ENCODE measurements around the gene TLNRD1. TPM values are rescaled to one million over a fixed set of nuclear protein-coding genes. Genes with fewer than 3 reads are reported as not detected.

TLNRD1 gene
- total RNA-seq, 4 donors from 2014 or later: 17.0 to 31.9 (median 25.9) TPM

GRCh38 chr15:81024265-81024872 lies 23.6 kb downstream of the TLNRD1 start:
- no peak for ATAC-seq

GRCh38 chr15:81024936-81025335 lies 24.2 kb downstream of the TLNRD1 start:
- TF ChIP-seq POLR2A (IDR thresholded peaks at IDR 0.05): no peak
- TF ChIP-seq CTCF (IDR thresholded peaks at IDR 0.05): no peak
- no peak for TF ChIP-seq POLR2AphosphoS5 (IDR thresholded peaks at IDR 0.05)
- TF ChIP-seq EP300 (IDR thresholded peaks at IDR 0.05): no peak
- Histone ChIP-seq H3K4me1 (peaks cover 0 to 18% (median 4%) of the 10 kb centered on the region in 3 donors), H3K27me3 (no peaks in the 10 kb centered on the region), H3K4me3 (no peak overlapping the region), H3K36me3 (no peaks in the 10 kb centered on the region), H3K27ac (peak overlapping the region in 2 of 4 donors; percentile 65 to 83), H3K9me3 (no peaks in the 10 kb centered on the region)
- 94 to 95% methylated on average over 5 to 7 of the region's 8 CpGs for WGBS, 2 donors (ENCODE audit: low coverage in 1 of 2)
- ATAC-seq: no peak

More at GRCh38 chr15:81024265-81024872, 23.6 kb downstream of the TLNRD1 start:
- Histone ChIP-seq H3K4me1 (peaks cover 0 to 18% (median 4%) of the 10 kb centered on the region in 3 donors), H3K4me3 (no peak overlapping the region), H3K36me3 (no peaks in the 10 kb centered on the region), H3K27me3 (no peaks in the 10 kb centered on the region), H3K27ac (peak overlapping the region in 3 of 4 donors; percentile 65 to 83 (median 77)), H3K9me3 (no peaks in the 10 kb centered on the region)
- 67 to 83% methylated on average over 8 to 10 of the region's 10 CpGs for WGBS, 2 donors (ENCODE audit: low coverage in 1 of 2)
- TF ChIP-seq CTCF (IDR thresholded peaks at IDR 0.05) (no peak), POLR2A (IDR thresholded peaks at IDR 0.05) (no peak), EP300 (IDR thresholded peaks at IDR 0.05) (no peak), POLR2AphosphoS5 (IDR thresholded peaks at IDR 0.05) (no peak)

- ATAC-seq: no peak
- TF ChIP-seq POLR2AphosphoS5 (IDR thresholded peaks at IDR 0.05): no peak
- TF ChIP-seq CTCF (IDR thresholded peaks at IDR 0.05): no peak
- no peak for TF ChIP-seq POLR2A (IDR thresholded peaks at IDR 0.05)
- TF ChIP-seq EP300 (IDR thresholded peaks at IDR 0.05): no peak
- no peak overlapping the region for H3K27ac ChIP-seq
- no peaks in the 10 kb centered on the region for H3K27me3 ChIP-seq
- H3K9me3 ChIP-seq: no peaks in the 10 kb centered on the region
- 76 to 90% methylated on average over 3 to 4 of the region's 4 CpGs for WGBS, 2 donors (ENCODE audit: low coverage in 1 of 2)
- peaks cover 0 to 18% (median 4%) of the 10 kb centered on the region in 3 donors for H3K4me1 ChIP-seq
- H3K4me3 ChIP-seq: no peak overlapping the region
- no peaks in the 10 kb centered on the region for H3K36me3 ChIP-seq
These were observed 25.1 kb downstream of the TLNRD1 start for GRCh38 chr15:81025721-81026370.

GRCh38 chr15:81026836-81027599 lies 26.3 kb downstream of the TLNRD1 start:
- WGBS, 2 donors (ENCODE audit: low coverage in 1 of 2): 75 to 90% methylated on average over 1 to 2 of the region's 2 CpGs
- H3K27ac ChIP-seq: no peak overlapping the region

More at GRCh38 chr15:81026836-81027599, 26.3 kb downstream of the TLNRD1 start:
- Histone ChIP-seq H3K27me3 (no peaks in the 10 kb centered on the region), H3K4me1 (peaks cover 0 to 18% (median 4%) of the 10 kb centered on the region in 3 donors), H3K4me3 (no peak overlapping the region), H3K9me3 (no peaks in the 10 kb centered on the region), H3K36me3 (no peaks in the 10 kb centered on the region)
- ATAC-seq: no peak
- TF ChIP-seq EP300 (IDR thresholded peaks at IDR 0.05) (no peak), POLR2A (IDR thresholded peaks at IDR 0.05) (no peak)

All from gastroesophageal sphincter (tissue), 4 donors.